ENCODE data around the gene WWOX. TPM values are rescaled to one million over a fixed set of nuclear protein-coding genes. Genes with fewer than 3 reads are reported as not detected.

Gene WWOX
- total and polyA plus RNA-seq, 2 of the 8 experiments (the other 6 are each of a cell fraction or from before 2014, with no cell fraction given) = 5.4 to 16.7 TPM

DNA sequence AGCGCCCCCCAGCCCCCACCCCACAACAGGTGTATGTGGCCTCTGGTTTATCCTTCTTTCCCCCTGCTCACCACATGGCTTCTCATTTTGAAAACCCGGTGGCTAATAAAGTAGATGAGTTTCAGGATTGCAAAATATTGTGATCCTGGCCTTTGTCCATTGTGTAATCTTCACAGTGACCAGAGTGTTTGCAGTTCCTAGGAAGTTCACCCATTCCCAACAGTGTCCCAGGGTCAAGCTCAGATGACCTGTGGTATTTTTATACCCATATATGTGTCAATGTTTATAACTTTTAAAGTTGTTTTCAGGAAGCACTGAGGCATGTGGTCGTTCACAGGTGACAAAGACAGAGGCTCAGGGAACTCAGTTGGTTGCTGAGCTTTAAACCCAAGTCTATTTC lies 721.9 kb downstream of the WWOX start:
- H3K4ac ChIP-seq (replicated peaks; ENCODE audit: insufficient read length, low read depth, low read length) = no peak overlapping the region
- no peak overlapping the region for H2BK12ac ChIP-seq (ENCODE audit: low read depth, low read length)
- FAIRE-seq = no peak
- ChIA-PET POLR2A (ENCODE audit: partially characterized antibody) (no interaction called here), CTCF (ENCODE audit: partially characterized antibody) (no interaction called here)
- H3K56ac ChIP-seq (replicated peaks; ENCODE audit: insufficient read length, low read depth, low read length) = no peak overlapping the region
- no peak overlapping the region for H3K18ac ChIP-seq (ENCODE audit: extremely low read depth, low read length)
- H4K20me1 ChIP-seq (replicated peaks in 1 of 2; ENCODE audit: control insufficient read depth in 1 of 2, insufficient read depth in 2 of 2, low read length in 2 of 2) = no peaks in the 10 kb centered on the region
- H3K9me3 ChIP-seq (ENCODE audit: insufficient read depth in 2 of 2, low read depth in 1 of 2, low read length in 1 of 2) = no peaks in the 10 kb centered on the region
- no peaks in the 10 kb centered on the region; the same call in 1 of the 2 replicates for H3K23me2 ChIP-seq (ENCODE audit: low read depth, low read length)
- H4K5ac ChIP-seq (ENCODE audit: insufficient read length, low read depth, low read length) = no peak overlapping the region
- H3K4me3 ChIP-seq (ENCODE audit: extremely low read depth in 1 of 4, insufficient read depth in 2 of 4, low read depth in 3 of 4, low read length in 4 of 4) = no peak overlapping the region
- no peak for DNase-seq (ENCODE audit: low read depth in 1 of 2, low spot score in 2 of 2)
- H3K9ac ChIP-seq (replicated peaks in 1 of 4; ENCODE audit: extremely low read depth in 1 of 4, low read depth in 3 of 4, low read length in 3 of 4) = no peak overlapping the region
- H2AFZ ChIP-seq (ENCODE audit: low read length) = no peak overlapping the region
- no peaks in the 10 kb centered on the region for H3K27me3 ChIP-seq (replicated peaks in 1 of 4; ENCODE audit: control insufficient read depth in 3 of 4, extremely low read depth in 1 of 4, insufficient read depth in 3 of 4, low read length in 3 of 4)
- no peak overlapping the region for H3K27ac ChIP-seq (ENCODE audit: low read depth, low read length)
- no peaks in the 10 kb centered on the region for H3K36me3 ChIP-seq (ENCODE audit: control insufficient read depth in 2 of 4, insufficient read depth in 4 of 4, low read length in 3 of 4)
- H2AK5ac ChIP-seq (ENCODE audit: low read depth, low read length) = no peak overlapping the region
- H2BK120ac ChIP-seq (replicated peaks; ENCODE audit: low read depth, low read length) = no peak overlapping the region
- H4K91ac ChIP-seq (replicated peaks; ENCODE audit: insufficient read length, low read length) = no peak overlapping the region
- no peaks in the 10 kb centered on the region for H3K79me2 ChIP-seq (ENCODE audit: control insufficient read depth in 1 of 2, insufficient read depth in 2 of 2, low read length in 2 of 2)
- no peak overlapping the region for H2BK20ac ChIP-seq (ENCODE audit: low read length)
- H3K4me2 ChIP-seq (ENCODE audit: insufficient read depth in 1 of 2, low read depth in 2 of 2, low read length in 2 of 2) = no peak overlapping the region
- H4K8ac ChIP-seq (ENCODE audit: extremely low read depth, insufficient read depth, low read length) = no peak overlapping the region
- 82% methylated on average over 3 of the region's 3 CpGs; no CpG with 5 or more reads in 1 of the 2 experiments for WGBS, 2 experiments (ENCODE audit: extremely low coverage in 1 of 2, insufficient coverage in 1 of 2, insufficient read length in 1 of 2, insufficient replicate concordance in 2 of 2, low coverage in 1 of 2, low lambda C conversion rate in 2 of 2, missing lambda C conversion rate in 1 of 2)
- no peak overlapping the region for H3K23ac ChIP-seq (ENCODE audit: insufficient read length)
- H2BK15ac ChIP-seq (ENCODE audit: low read length) = no peak overlapping the region
- H2BK5ac ChIP-seq (ENCODE audit: low read depth, low read length) = no peak overlapping the region
- no peaks in the 10 kb centered on the region for H3K79me1 ChIP-seq (ENCODE audit: low read depth, low read length)
- no peaks in the 10 kb centered on the region for H3K4me1 ChIP-seq (replicated peaks in 1 of 4; ENCODE audit: control insufficient read depth in 3 of 4, insufficient read depth in 4 of 4, low read length in 3 of 4)
- H3K14ac ChIP-seq (ENCODE audit: insufficient read length) = no peak overlapping the region
- TF ChIP-seq ASH2L (IDR thresholded peaks at IDR 0.05; ENCODE audit: low read length) = no peak
- no peak for TF ChIP-seq POLR2A (IDR thresholded peaks at IDR 0.05; ENCODE audit: control extremely low read depth in 1 of 2, low read depth in 2 of 2, low read length in 2 of 2)
- no peak for TF ChIP-seq RAD21 (IDR thresholded peaks at IDR 0.05 in 1 of 2, conservative IDR thresholded peaks at IDR 0.05 in 1 of 2; ENCODE audit: low read depth in 2 of 2, low read length in 2 of 2)
- TF ChIP-seq KDM4A (IDR thresholded peaks at IDR 0.05; ENCODE audit: low read depth, low read length, severe bottlenecking) = no peak
- TF ChIP-seq TAF7 (optimal IDR thresholded peaks at IDR 0.05; ENCODE audit: borderline replicate concordance, low read depth, low read length) = no peak
- TF ChIP-seq KDM5A (IDR thresholded peaks at IDR 0.05; ENCODE audit: low read length) = no peak
- no peak for TF ChIP-seq HDAC2 (IDR thresholded peaks at IDR 0.05; ENCODE audit: borderline replicate concordance in 1 of 2, low read depth in 2 of 2, low read length in 2 of 2)
- no peak for TF ChIP-seq HDAC6 (IDR thresholded peaks at IDR 0.05; ENCODE audit: low read depth, low read length)
- TF ChIP-seq TBP (IDR thresholded peaks at IDR 0.05; ENCODE audit: low read depth, low read length) = no peak
- no peak for TF ChIP-seq PHF8 (conservative IDR thresholded peaks at IDR 0.05; ENCODE audit: low read depth, low read length)
- TF ChIP-seq EGR1 (IDR thresholded peaks at IDR 0.05; ENCODE audit: borderline replicate concordance, low read depth, low read length) = no peak
- TF ChIP-seq GABPA (IDR thresholded peaks at IDR 0.05; ENCODE audit: borderline replicate concordance, insufficient read depth, low read length) = no peak
- no peak for TF ChIP-seq TCF12 (IDR thresholded peaks at IDR 0.05; ENCODE audit: low read depth, low read length)
- TF ChIP-seq SIN3A (conservative IDR thresholded peaks at IDR 0.05 in 1 of 2, IDR thresholded peaks at IDR 0.05 in 1 of 2; ENCODE audit: low read depth in 1 of 2, low read length in 2 of 2) = no peak

Measured in H1 (cell line).